K562 (cell line): ENCODE data around the gene SRSF9. TPM values are rescaled to one million over a fixed set of nuclear protein-coding genes. Genes with fewer than 3 reads are reported as not detected.

Source experiments
- ATAC-seq: fragments of 200-7000 bp; cut with Tn5 transposase; 3 replicates; pipeline ENCODE4 v1.9.1; 2020; ENCODE audit warnings: moderate library complexity
- BruUV-seq: library from RNA; stranded (reverse); fragments of 400-500 nt; replicated peaks from 2 replicates; lab custom pipeline; 2021; lab: Mats Ljungman, UMichigan
- CTCF ChIA-PET: fragments of 300-600 bp; formaldehyde crosslinking; extraction: SDS; loops from one replicate; lab custom pipeline; 2021; ENCODE audit warnings: low intra/inter-chr PET ratio; lab: Yijun Ruan, JAX
- POLR2A ChIA-PET: fragments of 300-600, 350-650 bp; sonication (Branson Sonifier 250); formaldehyde crosslinking; extraction: SDS; loops from one replicate; lab custom pipeline; 2021; ENCODE audit warnings: antibody characterized with exemption, inconsistent platforms; lab: Yijun Ruan, JAX
- DNase-seq, 4 experiments: peaks; one replicate each; pipeline versions ENCODE4 v3.0.0 to v3.0.0-alpha.2; 2011 to 2018; ENCODE audit warnings: low spot score in 3 of 4, mixed read lengths in 3 of 4; ENCODE audit errors: extremely low read depth in 1 of 4
- FAIRE-seq: peaks from 2 replicates; lab custom pipeline; 2011; peaks lifted over from hg19 to GRCh38; lab: Jason Lieb, UNC
- H2AFZ ChIP-seq: 2 replicates; pipeline ENCODE4 v1.6.0; 2011; ENCODE audit warnings: low read depth, low read length, control low read depth, inconsistent platforms
- H3K27ac ChIP-seq: fragments of 200-600 bp; 3 replicates; pipeline ENCODE4 v1.8.0; 2011; ENCODE audit warnings: low read depth, mild to moderate bottlenecking, control low read depth, inconsistent platforms, low read length, moderate library complexity, mixed read lengths; ENCODE audit errors: extremely low read depth
- H3K27me3 ChIP-seq, 2 experiments: fragments of 300-600 bp in 1 of 2; 2 replicates in 1 of 2; 3 replicates in 1 of 2; pipeline versions ENCODE4 v1.6.0 to v1.8.0; 2011; ENCODE audit warnings: inconsistent platforms in 2 of 2, low read length in 2 of 2, mild to moderate bottlenecking in 1 of 2, mixed read lengths in 1 of 2, moderate library complexity in 1 of 2; ENCODE audit not compliant: control insufficient read depth in 2 of 2, insufficient read depth in 2 of 2
- H3K36me3 ChIP-seq: fragments of 300-600 bp; 3 replicates; pipeline ENCODE4 v1.8.0; 2011; ENCODE audit warnings: mild to moderate bottlenecking, low read length, inconsistent platforms; ENCODE audit not compliant: control insufficient read depth, insufficient read depth
- H3K4me1 ChIP-seq, 2 experiments: fragments of 200-600 bp in 1 of 2; replicated peaks in 1 of 2; 2 replicates in 1 of 2; 3 replicates in 1 of 2; pipeline versions ENCODE4 v1.5.1 to v1.8.0; 2011; ENCODE audit warnings: inconsistent platforms in 2 of 2, low read length in 2 of 2, mild to moderate bottlenecking in 1 of 2, mixed read lengths in 1 of 2, moderate library complexity in 1 of 2; ENCODE audit not compliant: control insufficient read depth in 2 of 2, insufficient read depth in 2 of 2
- H3K4me2 ChIP-seq: 2 replicates; pipeline ENCODE4 v1.6.1; 2011; ENCODE audit warnings: low read length, control low read depth, inconsistent platforms, mixed read lengths; ENCODE audit not compliant: insufficient read depth
- H3K4me3 ChIP-seq: fragments of 200-600 bp; sonication (generic), shearing (Covaris generic); 2 replicates; pipeline ENCODE4 v1.5.1; 2016; ENCODE audit warnings: control low read depth, inconsistent platforms
- H3K79me2 ChIP-seq: fragments of 200-600 bp; 3 replicates; pipeline ENCODE4 v1.8.0; 2011; ENCODE audit warnings: low read length, inconsistent platforms; ENCODE audit not compliant: control insufficient read depth, insufficient read depth
- H3K9ac ChIP-seq, 2 experiments: 2 replicates each; pipeline versions ENCODE4 v1.6.0 to v1.6.1; 2011; ENCODE audit warnings: low read depth in 2 of 2, low read length in 2 of 2, control low read depth in 1 of 2, inconsistent platforms in 1 of 2, mild to moderate bottlenecking in 1 of 2, mixed read lengths in 1 of 2; ENCODE audit not compliant: insufficient read depth in 1 of 2
- H3K9me1 ChIP-seq: one replicate; pipeline ENCODE4 v1.6.0; 2011; ENCODE audit warnings: inconsistent platforms, mild to moderate bottlenecking, low read length, moderate library complexity; ENCODE audit not compliant: control insufficient read depth, insufficient read depth
- H3K9me3 ChIP-seq: replicated peaks from 2 replicates; pipeline ENCODE4 v1.5.1; 2011; ENCODE audit warnings: low read depth, low read length, inconsistent platforms; ENCODE audit not compliant: control insufficient read depth, insufficient read depth
- H4K20me1 ChIP-seq: replicated peaks from 2 replicates; pipeline ENCODE4 v1.6.1; 2011; ENCODE audit warnings: low read length, inconsistent platforms, mixed read lengths; ENCODE audit not compliant: control insufficient read depth, insufficient read depth
- CXXC5 ChIP-seq: fragments of 250-450 bp; sonication (Bioruptor Pico); IDR thresholded peaks from 2 replicates; pipeline ENCODE4 v1.8.0; 2022; ENCODE audit warnings: inconsistent platforms, mild to moderate bottlenecking, moderate library complexity
- EGR1 ChIP-seq: fragments of 450-650 bp; conservative IDR thresholded peaks from 2 replicates; pipeline ENCODE4 v1.6.1; 2017; ENCODE audit warnings: mild to moderate bottlenecking
- FOXP1 ChIP-seq: sonication (generic); formaldehyde crosslinking; IDR thresholded peaks from 2 replicates; pipeline ENCODE4 v1.8.0; 2022; ENCODE audit warnings: mild to moderate bottlenecking, missing genetic modification reagents
- HOXB6 ChIP-seq: fragments of 250-450 bp; sonication (Bioruptor Pico); IDR thresholded peaks from 2 replicates; pipeline ENCODE4 v1.5.1; 2022; ENCODE audit warnings: mild to moderate bottlenecking, borderline replicate concordance
- KHSRP ChIP-seq: fragments of 450-650 bp; IDR thresholded peaks from 2 replicates; pipeline ENCODE4 v1.6.1; 2017
- PHF21A ChIP-seq: fragments of 450-650 bp; IDR thresholded peaks from 2 replicates; pipeline ENCODE4 v1.6.1; 2017; ENCODE audit warnings: low read depth, borderline replicate concordance
- POLR2G ChIP-seq: fragments of 200-400 bp; formaldehyde crosslinking; IDR thresholded peaks from 2 replicates; pipeline ENCODE4 v1.6.1; 2017; ENCODE audit warnings: low read depth, mild to moderate bottlenecking, antibody characterized with exemption, low read length, moderate library complexity
- SPI1 ChIP-seq: IDR thresholded peaks from 2 replicates; pipeline ENCODE4 v1.6.1; 2011; ENCODE audit warnings: low read depth, low read length, control low read depth, borderline replicate concordance
- ZNF316 ChIP-seq: fragments of 450-650 bp; IDR thresholded peaks from 2 replicates; pipeline ENCODE4 v1.6.1; 2016
- WGBS: fragments of 100-300 bp; shearing (Covaris generic); methylation state at CpG from one replicate; pipeline ENCODE4 v1.1.6; 2016; ENCODE audit warnings: low coverage, mixed read lengths; ENCODE audit not compliant: insufficient coverage; ENCODE audit errors: missing lambda C conversion rate; 5-methylcytosine and 5-hydroxymethylcytosine counted together
- in situ Hi-C: fragments of 300-500 bp; cut with MboI; formaldehyde crosslinking; loops from 4 replicates; pipeline ENCODE4 v1.15.0; 2018; ENCODE audit warnings: inconsistent platforms, mixed read lengths
- intact Hi-C: fragments of 100-400 bp; cut with micrococcal nuclease; formaldehyde crosslinking; loops from 2 replicates; pipeline ENCODE4 v1.14.2; 2022
- polyA plus RNA-seq, 8 experiments: library from polyadenylated mRNA; depleted of rRNA in 4 of 8; stranded (reverse) in 5 of 8; unstranded in 3 of 8; fragments of >200 nt; fragmentation: Nextera tagmentation in 2 of 8; fragmentation: Illumina TruSeq in 1 of 8; extraction: Ambion mirVana in 2 of 8; extraction: Trizol in 1 of 8; gene quantifications; 2 replicates each; pipeline versions ENCODE4 v1.2.1 to v1.2.3, GENCODE V29; 2011 to 2014; ENCODE audit warnings: inconsistent platforms in 1 of 8, missing spikeins in 1 of 8
- total RNA-seq, 7 experiments: library from RNA; depleted of rRNA in 6 of 7; stranded (reverse); fragments of >200 nt in 6 of 7; fragmentation: Illumina TruSeq in 2 of 7; extraction: Trizol in 2 of 7; gene quantifications; 2 replicates each; pipeline versions ENCODE4 v1.2.1 to v1.2.3, GENCODE V29; 2011 to 2021; ENCODE audit warnings: low replicate concordance in 1 of 7
- TF ChIP-seq, protein P1 (sequence below), 2 experiments: fragments of 250-450 bp in 1 of 2; fragments of 450-650 bp in 1 of 2; sonication (Bioruptor Pico) in 1 of 2; IDR thresholded peaks; 2 replicates each; pipeline versions ENCODE4 v1.6.1 to v1.8.0; 2016 to 2021; ENCODE audit warnings: mild to moderate bottlenecking in 2 of 2, moderate library complexity in 2 of 2, missing compliant biosample characterization in 1 of 2, missing genetic modification characterization in 1 of 2
- TF ChIP-seq, protein P2 (sequence below): IDR thresholded peaks from 2 replicates; pipeline ENCODE4 v1.6.1; 2011; ENCODE audit not compliant: insufficient read length; ENCODE audit errors: extremely low read depth
- TF ChIP-seq, protein P3 (sequence below): sonication (generic); formaldehyde crosslinking; IDR thresholded peaks from 2 replicates; pipeline ENCODE4 v1.8.1; 2023; ENCODE audit warnings: mild to moderate bottlenecking, missing genetic modification reagents
- TF ChIP-seq, protein P4 (sequence below): fragments of 250-450 bp; sonication (Bioruptor Pico); IDR thresholded peaks from 2 replicates; pipeline ENCODE4 v1.8.0; 2021; ENCODE audit warnings: moderate library complexity, mild to moderate bottlenecking, inconsistent platforms
- TF ChIP-seq, protein P5 (sequence below): sonication (generic); formaldehyde crosslinking; IDR thresholded peaks from 2 replicates; pipeline ENCODE4 v1.4.0; 2020; ENCODE audit warnings: mild to moderate bottlenecking, missing genetic modification reagents

Gene SRSF9
- total and polyA plus RNA-seq, 9 of the 15 experiments (the other 6 are each of a cell fraction or from before 2014, with no cell fraction given): 40.3 to 291 (median 230) TPM

DNA sequence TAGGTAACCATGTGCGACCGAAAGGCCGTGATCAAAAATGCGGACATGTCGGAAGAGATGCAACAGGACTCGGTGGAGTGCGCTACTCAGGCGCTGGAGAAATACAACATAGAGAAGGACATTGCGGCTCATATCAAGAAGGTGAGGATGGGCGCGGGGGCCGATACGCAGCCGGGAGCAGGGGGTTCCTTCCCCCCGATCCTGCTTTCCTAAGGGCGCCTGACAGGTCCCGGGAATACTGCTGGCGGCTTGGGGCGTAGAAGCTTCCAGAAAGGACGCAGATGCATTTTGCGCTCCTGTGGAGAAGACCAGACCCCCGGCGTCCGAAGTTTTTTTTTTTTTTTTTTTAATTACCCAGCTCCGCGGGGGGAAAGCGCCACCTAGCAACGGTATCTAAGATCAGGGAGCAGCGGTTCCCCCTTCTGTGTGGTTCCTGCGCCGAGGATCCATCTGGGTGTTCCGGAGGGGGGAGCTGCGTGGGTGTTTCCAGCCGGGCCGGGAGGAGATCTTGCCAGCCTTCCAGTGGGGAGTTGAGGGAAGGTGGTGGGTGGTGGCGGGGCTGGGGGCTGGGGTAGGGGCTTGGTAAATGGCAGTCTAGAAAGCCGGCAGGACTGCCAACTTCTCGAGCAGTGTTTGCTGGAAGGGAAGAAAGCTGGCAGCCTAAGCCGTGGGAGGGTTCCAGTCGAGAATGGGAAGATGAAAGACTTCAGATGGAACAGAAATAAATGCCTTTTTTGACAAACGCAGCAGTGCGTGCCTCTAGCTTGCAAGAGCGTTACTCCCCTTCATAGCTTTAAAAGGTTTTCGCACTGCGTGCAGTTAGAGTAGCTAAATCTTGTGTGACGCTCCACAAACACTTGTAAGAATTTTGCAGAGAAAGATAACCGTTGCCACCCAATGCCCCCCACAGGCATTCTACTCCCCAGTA lies 27.1 kb upstream of the SRSF9 start:
- WGBS: under 1% methylated on average over 35 of the region's 47 CpGs
- intact Hi-C loops: loop anchor here (1.0 to 2.0 kb wide), 3 partner anchors 27 to 57 kb away; partner anchors contain the start of gene SRSF9
- peak; percentile 45; the same call in 1 of the 2 replicates for TF ChIP-seq SPI1
- TF ChIP-seq, protein P1, sequence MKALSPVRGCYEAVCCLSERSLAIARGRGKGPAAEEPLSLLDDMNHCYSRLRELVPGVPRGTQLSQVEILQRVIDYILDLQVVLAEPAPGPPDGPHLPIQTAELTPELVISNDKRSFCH (CRISPR knock-in tag; IDR thresholded peaks at IDR 0.05): no peak
- TF ChIP-seq, protein P1 (tag; IDR thresholded peaks at IDR 0.05): no peak
- TF ChIP-seq, protein P2, sequence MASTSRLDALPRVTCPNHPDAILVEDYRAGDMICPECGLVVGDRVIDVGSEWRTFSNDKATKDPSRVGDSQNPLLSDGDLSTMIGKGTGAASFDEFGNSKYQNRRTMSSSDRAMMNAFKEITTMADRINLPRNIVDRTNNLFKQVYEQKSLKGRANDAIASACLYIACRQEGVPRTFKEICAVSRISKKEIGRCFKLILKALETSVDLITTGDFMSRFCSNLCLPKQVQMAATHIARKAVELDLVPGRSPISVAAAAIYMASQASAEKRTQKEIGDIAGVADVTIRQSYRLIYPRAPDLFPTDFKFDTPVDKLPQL: no peak
- peak; percentile 7; the same call in 1 of the 2 replicates for TF ChIP-seq CXXC5 (CRISPR knock-in tag)
- TF ChIP-seq POLR2G: no peak
- no peak for TF ChIP-seq PHF21A
- TF ChIP-seq ZNF316: no peak
- peak; percentile 87 for TF ChIP-seq EGR1
- TF ChIP-seq FOXP1 (CRISPR knock-in tag): no peak
- TF ChIP-seq KHSRP: no peak
- TF ChIP-seq, protein P3, sequence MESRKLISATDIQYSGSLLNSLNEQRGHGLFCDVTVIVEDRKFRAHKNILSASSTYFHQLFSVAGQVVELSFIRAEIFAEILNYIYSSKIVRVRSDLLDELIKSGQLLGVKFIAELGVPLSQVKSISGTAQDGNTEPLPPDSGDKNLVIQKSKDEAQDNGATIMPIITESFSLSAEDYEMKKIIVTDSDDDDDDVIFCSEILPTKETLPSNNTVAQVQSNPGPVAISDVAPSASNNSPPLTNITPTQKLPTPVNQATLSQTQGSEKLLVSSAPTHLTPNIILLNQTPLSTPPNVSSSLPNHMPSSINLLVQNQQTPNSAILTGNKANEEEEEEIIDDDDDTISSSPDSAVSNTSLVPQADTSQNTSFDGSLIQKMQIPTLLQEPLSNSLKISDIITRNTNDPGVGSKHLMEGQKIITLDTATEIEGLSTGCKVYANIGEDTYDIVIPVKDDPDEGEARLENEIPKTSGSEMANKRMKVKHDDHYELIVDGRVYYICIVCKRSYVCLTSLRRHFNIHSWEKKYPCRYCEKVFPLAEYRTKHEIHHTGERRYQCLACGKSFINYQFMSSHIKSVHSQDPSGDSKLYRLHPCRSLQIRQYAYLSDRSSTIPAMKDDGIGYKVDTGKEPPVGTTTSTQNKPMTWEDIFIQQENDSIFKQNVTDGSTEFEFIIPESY (CRISPR knock-in tag): no peak
- TF ChIP-seq, protein P4, sequence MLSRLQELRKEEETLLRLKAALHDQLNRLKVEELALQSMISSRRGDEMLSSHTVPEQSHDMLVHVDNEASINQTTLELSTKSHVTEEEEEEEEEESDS (CRISPR knock-in tag): no peak
- TF ChIP-seq, protein P5, sequence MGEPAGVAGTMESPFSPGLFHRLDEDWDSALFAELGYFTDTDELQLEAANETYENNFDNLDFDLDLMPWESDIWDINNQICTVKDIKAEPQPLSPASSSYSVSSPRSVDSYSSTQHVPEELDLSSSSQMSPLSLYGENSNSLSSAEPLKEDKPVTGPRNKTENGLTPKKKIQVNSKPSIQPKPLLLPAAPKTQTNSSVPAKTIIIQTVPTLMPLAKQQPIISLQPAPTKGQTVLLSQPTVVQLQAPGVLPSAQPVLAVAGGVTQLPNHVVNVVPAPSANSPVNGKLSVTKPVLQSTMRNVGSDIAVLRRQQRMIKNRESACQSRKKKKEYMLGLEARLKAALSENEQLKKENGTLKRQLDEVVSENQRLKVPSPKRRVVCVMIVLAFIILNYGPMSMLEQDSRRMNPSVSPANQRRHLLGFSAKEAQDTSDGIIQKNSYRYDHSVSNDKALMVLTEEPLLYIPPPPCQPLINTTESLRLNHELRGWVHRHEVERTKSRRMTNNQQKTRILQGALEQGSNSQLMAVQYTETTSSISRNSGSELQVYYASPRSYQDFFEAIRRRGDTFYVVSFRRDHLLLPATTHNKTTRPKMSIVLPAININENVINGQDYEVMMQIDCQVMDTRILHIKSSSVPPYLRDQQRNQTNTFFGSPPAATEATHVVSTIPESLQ (CRISPR knock-in tag): no peak
- no peak for TF ChIP-seq HOXB6 (CRISPR knock-in tag)

More for the DNA sequence above, 27.1 kb upstream of the SRSF9 start:
- Histone ChIP-seq H3K36me3 (peaks cover 26% of the 10 kb centered on the region; the same call in 2 of the 3 replicates), H3K27me3 (no peaks in the 10 kb centered on the region), H3K9ac (peak overlapping the region; percentile 77 to 93), H4K20me1 (peaks cover 12% of the 10 kb centered on the region; the same call in 1 of the 2 replicates), H3K79me2 (peaks cover 43% of the 10 kb centered on the region), H3K4me3 (peak overlapping the region; percentile 97), H3K4me1 (peaks cover 2 to 15% of the 10 kb centered on the region in 2 experiments; a peak in 3 of 5 replicates), H2AFZ (peak overlapping the region; percentile 80), H3K9me3 (0 out of 2 replicates have a peak, but pooled peaks cover 2% of the 10 kb centered on the region), H3K9me1 (no peaks in the 10 kb centered on the region), H3K4me2 (peak overlapping the region; percentile 96), H3K27ac (peak overlapping the region; percentile 86)
- ATAC-seq: peak; percentile 69
- BruUV-seq: no TSS peak
- ChIA-PET POLR2A (interaction anchor here (0.6 to 4.6 kb wide), 25 partner anchors 9 to 205 kb away, joined by 3 to 21 read pairs (median 4); partner anchors contain the start of genes COQ5, COX6A1, POP5 and RNU4-2), CTCF (interaction anchor here (0.6 to 1.0 kb wide), 4 partner anchors 14 to 139 kb away, joined by 3 to 4 read pairs (median 3); partner anchors contain the start of gene SRSF9)
- no peak for FAIRE-seq
- DNase-seq: peak; percentile 82 to 90 (median 88)
- in situ Hi-C loops: no loop called here
